ENCODE data around the gene ZNF827. TPM values are rescaled to one million over a fixed set of nuclear protein-coding genes. Genes with fewer than 3 reads are reported as not detected.

ZNF827 gene, protein sequence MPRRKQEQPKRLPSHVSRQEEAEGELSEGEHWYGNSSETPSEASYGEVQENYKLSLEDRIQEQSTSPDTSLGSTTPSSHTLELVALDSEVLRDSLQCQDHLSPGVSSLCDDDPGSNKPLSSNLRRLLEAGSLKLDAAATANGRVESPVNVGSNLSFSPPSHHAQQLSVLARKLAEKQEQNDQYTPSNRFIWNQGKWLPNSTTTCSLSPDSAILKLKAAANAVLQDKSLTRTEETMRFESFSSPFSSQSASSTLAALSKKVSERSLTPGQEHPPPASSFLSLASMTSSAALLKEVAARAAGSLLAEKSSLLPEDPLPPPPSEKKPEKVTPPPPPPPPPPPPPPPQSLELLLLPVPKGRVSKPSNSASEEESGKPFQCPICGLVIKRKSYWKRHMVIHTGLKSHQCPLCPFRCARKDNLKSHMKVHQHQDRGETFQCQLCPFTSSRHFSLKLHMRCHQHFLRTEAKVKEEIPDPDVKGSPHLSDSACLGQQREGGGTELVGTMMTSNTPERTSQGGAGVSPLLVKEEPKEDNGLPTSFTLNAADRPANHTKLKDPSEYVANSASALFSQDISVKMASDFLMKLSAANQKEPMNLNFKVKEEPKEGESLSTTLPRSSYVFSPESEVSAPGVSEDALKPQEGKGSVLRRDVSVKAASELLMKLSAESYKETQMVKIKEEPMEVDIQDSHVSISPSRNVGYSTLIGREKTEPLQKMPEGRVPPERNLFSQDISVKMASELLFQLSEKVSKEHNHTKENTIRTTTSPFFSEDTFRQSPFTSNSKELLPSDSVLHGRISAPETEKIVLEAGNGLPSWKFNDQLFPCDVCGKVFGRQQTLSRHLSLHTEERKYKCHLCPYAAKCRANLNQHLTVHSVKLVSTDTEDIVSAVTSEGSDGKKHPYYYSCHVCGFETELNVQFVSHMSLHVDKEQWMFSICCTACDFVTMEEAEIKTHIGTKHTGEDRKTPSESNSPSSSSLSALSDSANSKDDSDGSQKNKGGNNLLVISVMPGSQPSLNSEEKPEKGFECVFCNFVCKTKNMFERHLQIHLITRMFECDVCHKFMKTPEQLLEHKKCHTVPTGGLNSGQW
- 10 to 100 TPM in 1 of 4 donors, 1 to 10 TPM in 3; 5.2 to 11.8 (median 7.1) TPM for total RNA-seq

DNA sequence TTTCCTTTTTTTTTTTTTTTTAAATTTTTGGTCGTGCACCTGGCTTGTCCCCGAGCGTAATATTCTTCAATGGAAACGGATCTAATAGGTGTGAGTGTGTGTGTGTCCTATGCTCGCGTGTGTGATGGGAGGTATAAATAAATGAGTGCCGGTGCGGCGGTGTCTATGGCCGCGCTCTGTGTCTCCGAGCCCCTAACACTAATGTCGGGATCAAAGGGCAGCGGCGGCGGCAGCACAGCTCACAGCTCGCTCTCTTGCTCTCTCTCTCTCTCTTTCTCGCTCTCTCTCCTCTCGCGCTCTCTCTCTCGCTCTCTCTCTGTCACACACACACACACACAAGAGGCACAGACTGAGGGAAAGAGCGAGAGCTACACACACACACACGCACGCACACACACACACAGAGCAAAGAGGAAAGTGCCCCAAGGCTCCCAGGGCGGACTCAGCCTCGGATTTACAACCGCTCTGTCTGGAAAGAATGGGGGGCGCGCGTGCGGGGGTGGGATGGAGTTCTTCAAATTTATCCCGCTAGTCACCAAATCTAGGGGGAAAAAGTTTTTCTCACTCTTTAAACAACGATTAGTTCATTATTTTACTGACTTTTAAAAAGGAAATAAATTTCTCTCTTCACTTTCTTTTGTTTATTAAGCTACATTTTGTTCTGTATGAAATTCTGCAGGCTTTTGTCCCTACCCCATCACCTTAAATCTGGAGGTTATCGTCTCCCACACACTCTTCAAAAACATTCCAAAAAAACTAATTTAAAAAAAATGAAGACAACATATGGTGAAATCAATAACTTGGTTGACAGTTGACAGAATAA, at the start of gene ZNF827:
ZNF827 (minus strand) TSS at position 206 of the 823 bp plus-strand sequence. CDS start 416 bp downstream, outside the sequence.
- ATAC-seq (ENCODE audit: low FRiP score) (peak; percentile 24), DNase-seq (ENCODE audit: low spot score) (peak; percentile 24)
- TF ChIP-seq, protein P1, sequence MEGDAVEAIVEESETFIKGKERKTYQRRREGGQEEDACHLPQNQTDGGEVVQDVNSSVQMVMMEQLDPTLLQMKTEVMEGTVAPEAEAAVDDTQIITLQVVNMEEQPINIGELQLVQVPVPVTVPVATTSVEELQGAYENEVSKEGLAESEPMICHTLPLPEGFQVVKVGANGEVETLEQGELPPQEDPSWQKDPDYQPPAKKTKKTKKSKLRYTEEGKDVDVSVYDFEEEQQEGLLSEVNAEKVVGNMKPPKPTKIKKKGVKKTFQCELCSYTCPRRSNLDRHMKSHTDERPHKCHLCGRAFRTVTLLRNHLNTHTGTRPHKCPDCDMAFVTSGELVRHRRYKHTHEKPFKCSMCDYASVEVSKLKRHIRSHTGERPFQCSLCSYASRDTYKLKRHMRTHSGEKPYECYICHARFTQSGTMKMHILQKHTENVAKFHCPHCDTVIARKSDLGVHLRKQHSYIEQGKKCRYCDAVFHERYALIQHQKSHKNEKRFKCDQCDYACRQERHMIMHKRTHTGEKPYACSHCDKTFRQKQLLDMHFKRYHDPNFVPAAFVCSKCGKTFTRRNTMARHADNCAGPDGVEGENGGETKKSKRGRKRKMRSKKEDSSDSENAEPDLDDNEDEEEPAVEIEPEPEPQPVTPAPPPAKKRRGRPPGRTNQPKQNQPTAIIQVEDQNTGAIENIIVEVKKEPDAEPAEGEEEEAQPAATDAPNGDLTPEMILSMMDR (IDR thresholded peaks at IDR 0.05), result no peak

DNA sequence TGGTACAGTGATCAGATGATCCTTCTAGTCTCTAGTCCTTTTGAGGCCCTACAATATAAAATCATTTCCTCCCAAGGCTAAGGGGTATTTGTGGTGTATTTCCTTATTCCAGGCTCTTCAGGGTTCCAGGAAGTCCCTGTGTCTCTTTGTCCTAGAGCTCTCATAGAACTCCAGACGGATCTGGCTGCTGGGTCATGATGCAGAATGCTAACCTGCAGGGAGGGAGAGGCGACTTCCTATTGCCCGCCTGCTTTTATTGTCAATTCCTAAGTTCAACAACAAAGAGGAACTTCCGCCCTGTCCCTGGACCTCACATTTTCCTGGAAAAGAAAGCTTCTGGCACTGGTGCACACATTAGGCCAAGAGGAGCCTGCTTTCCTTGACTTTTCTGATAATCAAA, 45.9 kb upstream of the ZNF827 start:
- DNase-seq (ENCODE audit: low spot score), result no peak
- TF ChIP-seq, protein P1 (IDR thresholded peaks at IDR 0.05), result no peak
- ATAC-seq (ENCODE audit: low FRiP score), result no peak

DNA sequence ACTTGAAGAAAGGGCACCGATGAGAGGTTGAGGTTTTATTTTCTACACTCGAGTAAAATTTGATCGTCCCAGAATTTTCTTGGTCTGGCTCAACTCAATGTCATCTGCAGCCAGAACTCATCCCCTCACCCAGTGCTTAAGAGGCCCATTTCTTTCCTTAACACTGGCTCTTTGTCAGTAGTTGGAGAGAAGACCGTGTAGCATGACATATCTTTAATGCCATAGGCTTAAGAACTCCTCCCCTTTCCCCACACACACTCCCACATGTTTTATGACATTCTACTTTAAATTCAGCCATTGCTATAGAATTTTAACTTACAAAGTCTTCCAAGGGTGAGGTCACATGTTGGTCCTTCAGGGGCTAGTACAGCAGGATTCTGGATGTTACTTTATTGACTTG, 44.2 kb upstream of the ZNF827 start:
- ATAC-seq (ENCODE audit: low FRiP score) (no peak), DNase-seq (ENCODE audit: low spot score) (no peak)
- TF ChIP-seq, protein P1 (IDR thresholded peaks at IDR 0.05), result no peak

DNA sequence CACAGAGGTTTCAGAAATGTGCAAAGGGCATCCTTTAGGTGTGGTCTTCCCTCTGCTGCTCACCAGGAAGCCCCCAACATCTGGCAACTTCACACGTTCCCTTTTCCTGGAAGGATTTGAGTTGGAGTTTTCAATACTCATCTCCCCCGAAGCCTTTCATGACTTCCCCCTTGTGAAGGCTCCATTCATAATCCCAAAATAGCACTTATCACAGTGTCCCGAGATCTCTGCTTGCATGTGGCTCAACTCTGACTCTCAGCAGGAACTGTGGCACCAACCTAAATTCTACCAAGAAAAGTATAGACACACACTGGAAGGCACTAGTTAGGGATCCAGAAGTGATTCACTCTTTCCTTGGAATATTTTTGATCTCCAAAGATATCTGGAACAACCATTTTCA, 40.5 kb upstream of the ZNF827 start:
- no peak for ATAC-seq (ENCODE audit: low FRiP score)
- TF ChIP-seq, protein P1 (IDR thresholded peaks at IDR 0.05), result no peak
- DNase-seq (ENCODE audit: low spot score), result no peak

DNA sequence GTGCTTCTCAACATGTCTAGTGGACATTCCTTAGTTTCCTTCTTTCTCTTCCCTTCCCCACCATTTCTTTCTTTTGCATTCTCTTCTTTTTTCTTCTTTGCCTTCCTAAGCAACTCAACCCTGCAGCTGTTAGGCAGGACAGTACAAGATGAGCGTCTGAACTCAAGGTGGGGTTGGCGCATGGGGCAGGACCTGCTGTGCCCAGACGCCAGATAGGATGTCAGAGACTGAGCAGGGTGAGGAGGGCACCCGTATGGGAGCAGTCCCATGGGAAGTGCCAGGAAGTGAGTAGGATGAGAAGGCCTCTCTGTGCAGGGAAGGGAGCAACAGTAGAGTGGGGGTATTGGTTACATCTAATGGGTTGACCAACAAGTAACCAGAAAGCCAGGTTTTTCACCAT, 38.1 kb upstream of the ZNF827 start:
- ATAC-seq (ENCODE audit: low FRiP score) (no peak), DNase-seq (ENCODE audit: low spot score) (no peak)
- TF ChIP-seq, protein P1 (IDR thresholded peaks at IDR 0.05), result no peak

DNA sequence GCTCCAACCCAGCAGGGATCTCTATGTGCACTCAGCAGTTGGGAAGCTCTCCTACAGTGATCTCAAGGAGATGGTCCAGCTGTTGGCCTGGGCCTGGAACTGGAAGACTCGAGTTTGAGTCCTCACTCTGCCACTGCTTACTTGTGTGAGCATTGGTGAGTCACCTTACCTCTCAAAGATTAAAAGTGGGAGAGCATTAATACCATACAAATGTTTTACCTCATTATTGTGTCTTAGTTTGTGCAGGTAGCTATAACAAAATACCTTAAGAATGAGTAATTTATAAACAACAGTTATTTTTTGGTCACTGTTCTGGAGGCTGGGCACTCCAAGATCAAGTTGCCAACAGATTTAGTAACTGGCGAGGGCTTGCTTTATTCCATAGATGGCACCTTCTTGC, 21.4 kb upstream of the ZNF827 start:
- DNase-seq (ENCODE audit: low spot score) (no peak), ATAC-seq (ENCODE audit: low FRiP score) (no peak)
- TF ChIP-seq, protein P1 (IDR thresholded peaks at IDR 0.05), result no peak

Data from omental fat pad (tissue), 4 donors.